Stimulated activated CD8-positive, alpha-beta memory T cell treated with anti-CD3 and anti-CD28 coated beads, Interleukin-7, amount 100 ng/mL, for 4 hours (primary cell): Measurements from ENCODE around the gene NOS1.
A peak's percentile ranks its signal among the peaks of the same experiment; 100 is the strongest.
"Not testable (repeated sequence)": the region's sequence is repeated elsewhere in the genome, so short reads cannot be mapped to it uniquely, and the experiment has no call there.

ENCODE experiments used
- DNase-seq, 2 donors: peaks; one replicate each; pipeline ENCODE4 v3.0.0-alpha.2; 2020; ENCODE audit warnings: low read depth in 2 of 2

NOS1 gene

GRCh38 chr12:117262749-117263148 lies 98.7 kb downstream of the NOS1 start:
- DNase-seq = no peak

GRCh38 chr12:117261247-117261646 lies 100.2 kb downstream of the NOS1 start:
- DNase-seq = no peak

DNA sequence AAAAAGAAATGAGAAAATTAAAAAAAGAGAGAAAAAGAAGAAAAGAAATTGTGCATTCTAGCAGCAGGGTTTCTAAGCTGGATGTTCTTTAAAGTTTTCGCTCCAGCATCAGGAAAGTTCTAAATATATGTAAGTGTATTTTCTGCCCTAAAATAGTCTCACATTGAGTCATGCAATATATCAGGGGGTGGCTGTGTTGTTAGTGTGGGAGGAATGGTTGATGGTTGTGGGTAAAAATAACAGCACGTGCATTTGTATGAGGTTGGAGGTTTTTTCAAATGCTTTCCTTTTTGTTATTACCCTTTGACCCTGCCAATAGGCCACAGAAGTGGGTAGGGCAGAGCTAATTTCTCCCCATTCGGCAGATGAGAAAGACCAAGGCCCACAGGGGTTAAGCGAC lies 106.0 kb downstream of the NOS1 start:
- no peak for DNase-seq

GRCh38 chr12:117243488-117243887 lies 117.9 kb downstream of the NOS1 start:
- DNase-seq = no peak

DNA sequence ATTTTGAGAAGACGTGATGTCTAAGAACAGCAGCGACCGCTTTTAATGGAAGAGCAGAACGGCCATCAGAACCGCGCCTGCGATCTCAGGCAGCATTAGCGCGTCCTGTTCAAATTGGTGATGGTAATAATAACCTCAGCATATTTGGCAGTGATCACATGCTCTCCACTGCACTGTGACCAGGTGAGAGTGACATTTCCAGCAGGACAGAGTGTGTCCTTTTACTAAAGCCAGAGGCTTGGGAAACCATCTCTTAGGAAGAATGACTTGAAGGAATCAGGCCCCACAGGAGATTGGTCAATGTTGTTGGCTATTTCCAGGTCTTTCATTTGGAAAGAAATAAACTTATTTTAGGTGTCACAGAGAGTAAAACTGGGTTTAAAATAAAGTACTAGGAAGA lies 119.7 kb downstream of the NOS1 start:
- no peak for DNase-seq

DNA sequence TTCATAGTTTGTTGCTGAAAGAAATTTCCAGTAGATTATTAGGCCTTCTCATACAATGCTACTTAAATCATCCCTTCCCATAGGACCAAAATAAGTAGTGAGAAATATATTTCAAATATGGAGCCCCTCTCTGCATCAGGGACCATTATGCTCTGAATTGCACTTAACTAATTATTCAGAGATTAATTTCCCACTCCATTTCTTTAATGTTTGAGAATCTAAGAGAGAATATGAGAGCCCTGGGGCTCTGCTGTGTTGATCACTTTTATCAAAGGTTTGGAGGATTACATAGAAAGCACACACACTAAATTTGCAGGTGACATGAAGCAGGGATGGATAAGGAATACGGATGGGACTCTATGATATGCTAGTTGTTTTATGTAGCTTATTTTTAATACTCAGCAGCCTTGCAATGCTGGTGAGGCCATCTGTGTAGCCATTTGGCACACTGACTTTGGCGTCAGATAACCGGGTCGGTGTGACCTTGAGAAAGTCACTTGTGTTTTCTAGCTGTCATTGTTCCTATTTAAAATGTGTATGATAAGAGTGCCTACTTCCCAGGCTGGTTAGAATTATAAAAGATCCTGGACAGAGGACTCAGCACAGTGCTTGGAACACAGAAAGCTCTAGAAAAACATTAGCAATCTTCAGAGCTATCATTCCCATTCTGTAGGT lies 121.2 kb downstream of the NOS1 start:
- DNase-seq = no peak

GRCh38 chr12:117236456-117237001 lies 124.9 kb downstream of the NOS1 start:
- peak; percentile 40 to 45 for DNase-seq

- no peak for DNase-seq
Measured at GRCh38 chr12:117235261-117235660, 126.2 kb downstream of the NOS1 start.

DNA sequence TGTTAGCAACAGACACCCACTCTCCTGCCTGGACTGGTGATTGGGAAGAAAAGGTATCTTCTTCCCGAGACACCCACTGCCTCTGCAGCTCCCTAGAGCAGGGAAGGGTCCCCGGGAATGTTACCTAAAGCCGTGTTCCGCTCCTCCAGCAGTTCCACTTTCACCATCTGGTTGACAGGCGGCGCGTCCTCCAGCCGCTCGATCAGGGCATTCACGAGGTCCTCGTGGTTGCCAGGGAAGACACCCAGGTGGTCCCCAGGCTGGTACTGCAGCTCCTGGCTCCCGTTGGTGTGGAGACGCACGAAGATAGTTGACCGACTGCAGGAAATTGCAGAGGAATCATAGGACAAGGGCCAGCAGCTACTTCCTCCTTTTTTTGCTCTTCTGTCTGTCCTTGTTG lies 127.0 kb downstream of the NOS1 start:
- DNase-seq = no peak

DNA sequence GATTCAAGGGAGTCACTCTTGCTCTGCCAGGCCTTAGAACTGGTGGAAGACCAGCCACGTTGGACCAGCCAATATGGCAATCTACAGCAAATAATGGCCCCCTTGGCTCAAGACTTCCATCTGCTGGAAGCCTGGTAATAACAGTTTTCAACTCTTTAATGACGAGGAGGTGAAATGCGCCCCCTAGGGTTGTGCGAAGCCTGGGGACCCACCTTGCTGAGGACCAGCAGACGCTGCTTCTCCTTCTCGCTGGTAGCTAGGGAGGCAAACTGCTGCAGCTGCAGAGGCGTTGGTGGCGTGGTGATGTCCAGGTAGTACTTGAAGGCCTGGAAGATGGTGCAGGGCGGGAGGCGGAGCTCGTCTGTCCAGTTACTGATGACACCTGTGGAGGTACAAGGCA lies 129.7 kb downstream of the NOS1 start:
- DNase-seq = no peak

DNA sequence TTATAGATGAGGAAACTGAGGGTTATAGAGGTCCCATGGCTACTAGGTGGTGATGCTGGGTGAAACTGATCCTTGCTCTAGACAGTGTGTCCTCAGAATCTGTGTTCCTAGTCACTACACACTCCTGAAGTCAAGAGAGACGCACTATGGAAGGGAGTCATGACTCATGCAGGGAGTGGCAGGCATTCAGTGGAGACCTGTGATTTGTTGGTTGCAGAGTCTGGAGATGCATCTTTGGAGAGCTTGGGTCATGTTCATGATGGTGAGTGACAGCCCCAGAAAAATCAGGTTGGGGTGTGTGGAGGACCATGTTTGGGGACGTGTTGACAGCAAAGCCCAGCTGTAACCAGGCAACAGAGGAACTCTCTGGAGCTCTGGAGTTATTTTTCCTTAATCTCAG lies 133.2 kb downstream of the NOS1 start:
- DNase-seq = no peak

- no peak for DNase-seq
Measured at GRCh38 chr12:117227000-117227653, 134.3 kb downstream of the NOS1 start.

DNA sequence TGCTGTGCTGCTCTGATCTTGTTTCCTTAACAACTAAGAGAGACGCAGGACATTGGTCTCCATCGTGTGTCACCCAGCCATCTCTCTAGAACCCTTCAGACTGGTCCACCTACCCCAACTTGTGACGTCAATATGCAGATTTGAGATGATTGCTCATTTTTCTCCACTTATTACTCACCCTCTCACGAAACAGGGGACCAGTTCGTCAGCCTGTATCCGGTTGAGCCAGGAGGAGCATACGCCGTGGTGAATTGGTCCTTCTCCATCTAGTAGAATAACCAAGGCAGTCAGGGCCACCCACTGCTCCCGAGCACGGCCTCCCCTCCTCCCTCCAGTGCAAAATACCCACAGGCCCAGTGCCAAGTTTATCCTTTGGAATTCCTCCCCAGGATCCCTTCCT lies 134.9 kb downstream of the NOS1 start:
- DNase-seq = no peak

DNA sequence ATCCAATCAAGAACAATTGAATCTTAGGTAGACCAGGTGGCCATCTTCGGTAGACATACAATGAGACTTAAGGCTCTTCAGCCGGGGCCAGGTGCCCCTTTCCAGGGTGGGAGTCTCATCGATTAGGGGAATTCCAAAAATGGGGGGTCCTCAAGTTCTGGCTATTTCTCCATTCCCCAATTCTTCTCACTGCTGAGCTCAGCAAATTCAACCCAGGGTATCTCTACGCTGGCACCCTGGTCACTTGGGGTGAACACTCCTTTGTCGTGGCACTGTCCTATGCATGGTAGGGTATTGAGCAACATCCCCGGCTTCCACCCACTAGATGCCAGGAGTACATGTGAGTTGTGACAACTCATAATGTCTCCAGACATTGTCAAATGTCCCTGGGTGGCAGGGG lies 136.2 kb downstream of the NOS1 start:
- no peak for DNase-seq

- not testable (repeated sequence) for DNase-seq
Measured at GRCh38 chr12:117220947-117221346, 140.5 kb downstream of the NOS1 start.

GRCh38 chr12:117218149-117218548 lies 143.3 kb downstream of the NOS1 start:
- no peak for DNase-seq

DNA sequence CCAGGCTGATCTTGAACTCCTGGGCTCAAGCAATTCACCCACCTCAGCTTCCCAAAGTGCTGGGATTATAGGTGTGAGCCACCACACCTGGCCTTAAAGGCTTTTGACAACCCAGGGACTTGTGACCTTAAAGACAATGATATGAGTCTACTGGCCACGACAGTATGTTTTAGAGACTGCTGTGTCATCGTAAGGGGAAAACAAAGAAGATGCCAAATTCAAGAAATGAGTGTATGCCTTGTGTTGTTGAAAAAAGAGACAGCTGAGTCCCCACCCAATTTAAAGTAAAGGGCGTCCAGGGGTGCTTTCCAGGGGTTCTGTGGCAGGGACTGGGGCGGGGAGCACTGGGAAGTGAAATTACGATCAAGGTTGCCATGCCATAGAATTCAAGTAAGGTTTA lies 144.7 kb downstream of the NOS1 start:
- no peak for DNase-seq

GRCh38 chr12:117214797-117215196 lies 146.6 kb downstream of the NOS1 start:
- DNase-seq = no peak

- DNase-seq = no peak
Measured at GRCh38 chr12:117213295-117213808, 148.1 kb downstream of the NOS1 start.

DNA sequence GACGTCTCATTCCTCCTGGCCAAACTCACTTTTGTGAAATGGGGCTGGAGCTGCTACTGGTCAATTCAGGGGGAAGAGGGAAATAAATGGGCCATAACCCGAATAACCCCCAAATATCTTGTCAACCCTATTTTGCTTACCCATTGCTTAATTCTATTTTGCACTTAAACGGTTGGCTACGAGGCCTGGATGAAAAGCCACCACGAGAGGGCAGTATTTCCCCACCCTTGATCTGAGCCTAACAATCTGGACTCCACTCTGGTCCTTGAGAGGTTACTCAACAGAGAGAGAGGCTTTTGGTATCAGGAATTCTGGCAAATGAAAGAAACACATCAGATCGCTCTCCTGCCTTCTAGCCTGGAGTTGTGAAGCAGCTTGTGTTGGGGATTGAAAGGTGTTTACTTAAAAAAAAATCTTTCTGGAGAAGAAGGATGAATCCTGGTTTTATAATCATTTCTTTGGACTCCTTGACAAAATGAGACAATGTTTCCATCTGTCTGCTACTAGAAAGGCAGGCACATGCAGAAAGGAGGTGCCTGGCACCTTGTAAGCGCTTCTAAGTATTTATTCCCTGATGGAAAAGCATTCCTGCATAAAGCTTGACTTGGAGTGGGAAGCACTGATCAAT lies 148.7 kb downstream of the NOS1 start:
- DNase-seq = peak; percentile 14 to 18

DNA sequence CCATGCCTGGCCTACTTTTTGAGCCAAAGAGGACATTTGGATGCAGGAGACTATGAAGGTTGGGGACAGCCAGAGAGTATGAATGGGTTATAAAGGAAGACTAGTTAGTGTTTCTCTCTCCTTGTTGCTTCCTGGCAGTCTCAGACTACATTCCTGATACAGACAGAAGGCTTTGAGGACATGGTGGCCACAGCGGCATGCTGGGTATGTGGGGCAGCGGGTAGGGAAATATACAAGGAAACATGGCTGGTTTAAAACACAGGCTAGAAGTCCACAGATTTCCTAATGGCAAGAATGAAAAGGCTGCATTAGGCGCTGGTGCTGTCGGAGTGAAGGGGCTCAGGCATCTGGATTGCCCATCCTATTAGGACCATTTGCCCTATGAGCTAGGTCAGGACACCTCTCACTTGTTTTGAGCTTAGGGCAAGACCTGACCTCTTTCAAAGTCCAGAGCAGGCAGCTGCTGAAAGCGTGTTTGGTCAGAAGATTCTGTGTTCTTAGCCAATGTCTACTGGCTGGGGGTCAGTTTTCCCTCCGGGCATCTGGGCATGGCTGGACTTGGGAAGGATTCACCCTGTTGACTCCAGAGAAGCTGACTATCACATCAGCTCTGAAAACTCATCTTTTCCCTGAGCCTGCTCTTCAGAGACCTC lies 151.0 kb downstream of the NOS1 start:
- DNase-seq = no peak

GRCh38 chr12:117209626-117210025 lies 151.8 kb downstream of the NOS1 start:
- no peak for DNase-seq
